ENCODE data around the gene OR4D1.

DNA sequence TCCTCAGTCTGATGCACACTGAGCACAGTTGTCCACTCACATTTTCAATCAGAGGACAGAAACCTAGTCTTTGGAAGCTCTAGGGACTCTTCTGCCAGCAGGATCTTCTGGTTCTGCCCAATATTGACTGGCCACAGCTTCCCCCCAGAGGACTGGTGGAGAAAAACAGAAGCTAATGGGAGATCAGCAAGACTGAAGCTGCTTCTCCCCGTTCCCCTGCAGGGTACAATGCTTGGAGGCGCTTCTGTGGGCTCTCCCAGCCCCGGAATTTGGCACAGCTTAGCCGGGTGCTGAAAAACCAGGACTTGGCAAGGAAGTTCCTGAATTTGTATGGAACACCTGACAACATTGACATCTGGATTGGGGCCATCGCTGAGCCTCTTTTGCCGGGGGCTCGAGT, 54.7 kb downstream of the OR4D1 start:
- TF ChIP-seq YY1 (IDR thresholded peaks at IDR 0.05; ENCODE audit: insufficient read depth, insufficient read length) (no peak), ZNF274 (IDR thresholded peaks at IDR 0.05; ENCODE audit: low read depth, low read length) (no peak)
